ENCODE data around the gene DTNBP1. TPM values are rescaled to one million over a fixed set of nuclear protein-coding genes. Genes with fewer than 3 reads are reported as not detected.

The DTNBP1 gene
- total RNA-seq, 2 experiments from 2014 or later = 9.8 to 28.0 TPM

- TF ChIP-seq EZH2phosphoT487 (IDR thresholded peaks at IDR 0.05; ENCODE audit: borderline replicate concordance, low read depth, low read length) (no peak), CTCF (conservative IDR thresholded peaks at IDR 0.05; ENCODE audit: low read length) (no peak)
- Histone ChIP-seq H4K20me1 (ENCODE audit: insufficient read depth, low read length) (no peaks in the 10 kb centered on the region), H3K79me2 (ENCODE audit: insufficient read depth, low read depth, low read length) (no peaks in the 10 kb centered on the region), H2AFZ (ENCODE audit: low read length) (no peak overlapping the region), H3K36me3 (ENCODE audit: insufficient read depth, low read length) (peaks cover 30% of the 10 kb centered on the region; the same call in 1 of the 2 replicates), H3K27ac (ENCODE audit: low read depth, low read length, poor library complexity, severe bottlenecking) (no peak overlapping the region), H3K4me3 (ENCODE audit: low read depth, low read length, poor library complexity, severe bottlenecking) (no peak overlapping the region), H3K4me1 (ENCODE audit: insufficient read depth, low read length, poor library complexity, severe bottlenecking) (peaks cover 22% of the 10 kb centered on the region), H3K4me2 (ENCODE audit: low read length) (no peak overlapping the region), H3K9me2 (ENCODE audit: insufficient read depth, low read length) (no peaks in the 10 kb centered on the region), H3K9me3 (ENCODE audit: low read length) (no peaks in the 10 kb centered on the region)
- BruUV-seq (replicated peaks) = no TSS peak
- intact Hi-C loops (cut with micrococcal nuclease; ENCODE audit: unreplicated experiment) = no loop called here
- ChIA-PET CTCF (ENCODE audit: unreplicated experiment) (no interaction called here), POLR2A (interaction anchor here (0.5 to 0.6 kb wide), 2 partner anchors 60 to 898 kb away, joined by 3 to 8 read pairs; no protein-coding TSS in a partner anchor)
- DNase-seq (ENCODE audit: low spot score) = no peak
These were observed 150.1 kb downstream of the DTNBP1 start for GRCh38 chr6:15512721-15513120.

- Histone ChIP-seq H3K27ac (ENCODE audit: low read depth, low read length, poor library complexity, severe bottlenecking) (no peak overlapping the region), H3K79me2 (ENCODE audit: insufficient read depth, low read depth, low read length) (no peaks in the 10 kb centered on the region), H3K4me3 (ENCODE audit: low read depth, low read length, poor library complexity, severe bottlenecking) (no peak overlapping the region), H3K9me3 (ENCODE audit: low read length) (no peaks in the 10 kb centered on the region), H3K4me1 (ENCODE audit: insufficient read depth, low read length, poor library complexity, severe bottlenecking) (peaks cover 22% of the 10 kb centered on the region), H4K20me1 (ENCODE audit: insufficient read depth, low read length) (no peaks in the 10 kb centered on the region), H3K9me2 (ENCODE audit: insufficient read depth, low read length) (no peaks in the 10 kb centered on the region), H2AFZ (ENCODE audit: low read length) (no peak overlapping the region), H3K4me2 (ENCODE audit: low read length) (no peak overlapping the region), H3K36me3 (ENCODE audit: insufficient read depth, low read length) (peaks cover 32% of the 10 kb centered on the region; the same call in 1 of the 2 replicates)
- peak; percentile 10 for DNase-seq (ENCODE audit: low spot score)
- no TSS peak for BruUV-seq (replicated peaks)
- intact Hi-C loops (cut with micrococcal nuclease; ENCODE audit: unreplicated experiment) = no loop called here
- TF ChIP-seq CTCF (conservative IDR thresholded peaks at IDR 0.05; ENCODE audit: low read length) (peak; percentile 57), EZH2phosphoT487 (IDR thresholded peaks at IDR 0.05; ENCODE audit: borderline replicate concordance, low read depth, low read length) (no peak)
- ChIA-PET CTCF (ENCODE audit: unreplicated experiment) (no interaction called here), POLR2A (no interaction called here)
These were observed 150.7 kb downstream of the DTNBP1 start for GRCh38 chr6:15512126-15512525.

GRCh38 chr6:15511248-15512125 is 151.3 kb downstream of the DTNBP1 start:
- CTCF ChIA-PET (ENCODE audit: unreplicated experiment) = no interaction called here
- no TSS peak for BruUV-seq (replicated peaks)
- Histone ChIP-seq H2AFZ (ENCODE audit: low read length) (no peak overlapping the region), H3K4me3 (ENCODE audit: low read depth, low read length, poor library complexity, severe bottlenecking) (no peak overlapping the region), H3K36me3 (ENCODE audit: insufficient read depth, low read length) (peaks cover 34% of the 10 kb centered on the region; the same call in 1 of the 2 replicates), H4K20me1 (ENCODE audit: insufficient read depth, low read length) (no peaks in the 10 kb centered on the region), H3K4me1 (ENCODE audit: insufficient read depth, low read length, poor library complexity, severe bottlenecking) (peaks cover 22% of the 10 kb centered on the region), H3K9me2 (ENCODE audit: insufficient read depth, low read length) (no peaks in the 10 kb centered on the region), H3K4me2 (ENCODE audit: low read length) (no peak overlapping the region), H3K9me3 (ENCODE audit: low read length) (no peaks in the 10 kb centered on the region), H3K79me2 (ENCODE audit: insufficient read depth, low read depth, low read length) (no peaks in the 10 kb centered on the region), H3K27ac (ENCODE audit: low read depth, low read length, poor library complexity, severe bottlenecking) (no peak overlapping the region)
- POLR2A ChIA-PET = interaction anchor here (0.5 kb wide), 1 partner anchor 170 kb away, joined by 4 read pairs; no protein-coding TSS in a partner anchor
- TF ChIP-seq EZH2phosphoT487 (IDR thresholded peaks at IDR 0.05; ENCODE audit: borderline replicate concordance, low read depth, low read length) (no peak), CTCF (conservative IDR thresholded peaks at IDR 0.05; ENCODE audit: low read length) (no peak)
- no peak for DNase-seq (ENCODE audit: low spot score)
- intact Hi-C loops (cut with micrococcal nuclease; ENCODE audit: unreplicated experiment) = no loop called here

All from OCI-LY7 (cell line).